ENCODE data around the gene GRID2IP. TPM values are rescaled to one million over a fixed set of nuclear protein-coding genes. Genes with fewer than 3 reads are reported as not detected.

GRID2IP gene
- total and polyA plus RNA-seq, 2 of the 8 experiments (the other 6 are each of a cell fraction or from before 2014, with no cell fraction given) = 0.80 to 1.3 TPM

GRCh38 chr7:6575281-6576023 lies 24.2 kb upstream of the GRID2IP start:
- no peak overlapping the region for H4K5ac ChIP-seq (ENCODE audit: insufficient read length, low read depth, low read length)
- H3K23me2 ChIP-seq (ENCODE audit: low read depth, low read length) = no peaks in the 10 kb centered on the region; the same call in 1 of the 2 replicates
- no peak overlapping the region for H4K91ac ChIP-seq (replicated peaks; ENCODE audit: insufficient read length, low read length)
- no peak overlapping the region for H2BK20ac ChIP-seq (ENCODE audit: low read length)
- H3K56ac ChIP-seq (replicated peaks; ENCODE audit: insufficient read length, low read depth, low read length) = no peak overlapping the region
- H3K23ac ChIP-seq (ENCODE audit: insufficient read length) = no peak overlapping the region
- no peaks in the 10 kb centered on the region for H4K20me1 ChIP-seq (replicated peaks in 1 of 2; ENCODE audit: control insufficient read depth in 1 of 2, insufficient read depth in 2 of 2, low read length in 2 of 2)
- no peak overlapping the region for H3K9ac ChIP-seq (replicated peaks in 1 of 4; ENCODE audit: extremely low read depth in 1 of 4, low read depth in 3 of 4, low read length in 3 of 4)
- FAIRE-seq (no peak), DNase-seq (ENCODE audit: low read depth in 1 of 2, low spot score in 2 of 2) (no peak)
- no peak overlapping the region for H3K4ac ChIP-seq (replicated peaks; ENCODE audit: insufficient read length, low read depth, low read length)
- WGBS, 2 experiments (ENCODE audit: extremely low coverage in 1 of 2, insufficient coverage in 1 of 2, insufficient read length in 1 of 2, insufficient replicate concordance in 2 of 2, low coverage in 1 of 2, low lambda C conversion rate in 2 of 2, missing lambda C conversion rate in 1 of 2) = 85% methylated on average over 9 of the region's 9 CpGs; no CpG with 5 or more reads in 1 of the 2 experiments
- H2BK120ac ChIP-seq (replicated peaks; ENCODE audit: low read depth, low read length) = no peak overlapping the region
- no peaks in the 10 kb centered on the region for H3K79me2 ChIP-seq (ENCODE audit: control insufficient read depth in 1 of 2, insufficient read depth in 2 of 2, low read length in 2 of 2)
- no peaks in the 10 kb centered on the region for H3K9me3 ChIP-seq (ENCODE audit: insufficient read depth in 2 of 2, low read depth in 1 of 2, low read length in 1 of 2)
- H3K27ac ChIP-seq (ENCODE audit: low read depth, low read length) = no peak overlapping the region
- no peaks in the 10 kb centered on the region for H3K79me1 ChIP-seq (ENCODE audit: low read depth, low read length)
- CTCF ChIA-PET (ENCODE audit: partially characterized antibody) = interaction anchor here (0.8 to 8.7 kb wide), 8 partner anchors 8 to 1081 kb away, joined by 3 to 63 read pairs (median 10); partner anchors contain the start of gene INTS15
- peaks cover 0 to 3% (median under 1%) of the 10 kb centered on the region in 4 experiments; a peak in 2 of 8 replicates for H3K36me3 ChIP-seq (ENCODE audit: control insufficient read depth in 2 of 4, insufficient read depth in 4 of 4, low read length in 3 of 4)
- no peak overlapping the region for H3K4me2 ChIP-seq (ENCODE audit: insufficient read depth in 1 of 2, low read depth in 2 of 2, low read length in 2 of 2)
- POLR2A ChIA-PET (ENCODE audit: partially characterized antibody) = interaction anchor here (0.6 to 3.5 kb wide), 6 partner anchors 10 to 60 kb away, joined by 3 to 25 read pairs (median 3); partner anchors contain the start of gene INTS15
- H3K4me3 ChIP-seq (ENCODE audit: extremely low read depth in 1 of 4, insufficient read depth in 2 of 4, low read depth in 3 of 4, low read length in 4 of 4) = no peak overlapping the region
- H3K18ac ChIP-seq (ENCODE audit: extremely low read depth, low read length) = no peak overlapping the region
- no peak overlapping the region for H2AFZ ChIP-seq (ENCODE audit: low read length)
- no peak overlapping the region for H2BK5ac ChIP-seq (ENCODE audit: low read depth, low read length)
- H3K14ac ChIP-seq (ENCODE audit: insufficient read length) = no peak overlapping the region
- H4K8ac ChIP-seq (ENCODE audit: extremely low read depth, insufficient read depth, low read length) = no peak overlapping the region
- H3K4me1 ChIP-seq (replicated peaks in 1 of 4; ENCODE audit: control insufficient read depth in 3 of 4, insufficient read depth in 4 of 4, low read length in 3 of 4) = no peaks in the 10 kb centered on the region
- no peak overlapping the region for H2AK5ac ChIP-seq (ENCODE audit: low read depth, low read length)
- no peaks in the 10 kb centered on the region for H3K27me3 ChIP-seq (replicated peaks in 1 of 4; ENCODE audit: control insufficient read depth in 3 of 4, extremely low read depth in 1 of 4, insufficient read depth in 3 of 4, low read length in 3 of 4)
- no peak overlapping the region; the same call in 1 of the 2 replicates for H2BK12ac ChIP-seq (ENCODE audit: low read depth, low read length)
- H2BK15ac ChIP-seq (ENCODE audit: low read length) = no peak overlapping the region
- TF ChIP-seq FOSL1 (IDR thresholded peaks at IDR 0.05; ENCODE audit: insufficient read depth, low read depth, low read length) = no peak
- TF ChIP-seq BRCA1 (IDR thresholded peaks at IDR 0.05; ENCODE audit: low read depth, low read length) = no peak
- no peak for TF ChIP-seq EGR1 (IDR thresholded peaks at IDR 0.05; ENCODE audit: borderline replicate concordance, low read depth, low read length)
- TF ChIP-seq EP300 (IDR thresholded peaks at IDR 0.05; ENCODE audit: borderline replicate concordance in 1 of 2, low read depth in 2 of 2, low read length in 2 of 2) = no peak
- no peak for TF ChIP-seq GABPA (IDR thresholded peaks at IDR 0.05; ENCODE audit: borderline replicate concordance, insufficient read depth, low read length)
- no peak for TF ChIP-seq USF2 (IDR thresholded peaks at IDR 0.05; ENCODE audit: low read length)
- TF ChIP-seq KDM5A (IDR thresholded peaks at IDR 0.05; ENCODE audit: low read length) = no peak
- no peak for TF ChIP-seq BCL11A (IDR thresholded peaks at IDR 0.05; ENCODE audit: low read depth in 2 of 2, low read length in 2 of 2)
- TF ChIP-seq CEBPB (IDR thresholded peaks at IDR 0.05; ENCODE audit: low read depth, low read length) = no peak
- no peak for TF ChIP-seq NANOG (IDR thresholded peaks at IDR 0.05; ENCODE audit: insufficient read depth, low read depth, low read length, poor library complexity, severe bottlenecking)
- TF ChIP-seq TBP (IDR thresholded peaks at IDR 0.05; ENCODE audit: low read depth, low read length) = no peak
